GM12892 (cell line): Measurements from ENCODE around the gene CGB8.
"Not testable (repeated sequence)": the region's sequence is repeated elsewhere in the genome, so short reads cannot be mapped to it uniquely, and the experiment has no call there.

Experiments
- DNase-seq: peaks from one replicate; pipeline ENCODE4 v3.0.0; 2011; ENCODE audit not compliant: insufficient read length
- FAIRE-seq: peaks from 2 replicates; lab custom pipeline; 2011; peaks lifted over from hg19 to GRCh38; lab: Jason Lieb, UNC
- POLR2A ChIP-seq: IDR thresholded peaks from 2 replicates; pipeline ENCODE4 v1.6.1; 2011; ENCODE audit warnings: low read depth, low read length, control low read depth
- POLR2AphosphoS5 ChIP-seq: IDR thresholded peaks from 2 replicates; pipeline ENCODE4 v1.6.1; 2011; ENCODE audit warnings: low read depth, low read length, control low read depth
- TAF1 ChIP-seq: IDR thresholded peaks from 2 replicates; pipeline ENCODE4 v1.6.1; 2011; ENCODE audit warnings: low read depth, mild to moderate bottlenecking, control low read depth, low read length, borderline replicate concordance

The CGB8 gene

GRCh38 chr19:49080392-49080791 lies 31.5 kb upstream of the CGB8 start:
- FAIRE-seq: no peak
- DNase-seq: no peak
- TF ChIP-seq TAF1 (no peak), POLR2AphosphoS5 (no peak), POLR2A (no peak)

DNA sequence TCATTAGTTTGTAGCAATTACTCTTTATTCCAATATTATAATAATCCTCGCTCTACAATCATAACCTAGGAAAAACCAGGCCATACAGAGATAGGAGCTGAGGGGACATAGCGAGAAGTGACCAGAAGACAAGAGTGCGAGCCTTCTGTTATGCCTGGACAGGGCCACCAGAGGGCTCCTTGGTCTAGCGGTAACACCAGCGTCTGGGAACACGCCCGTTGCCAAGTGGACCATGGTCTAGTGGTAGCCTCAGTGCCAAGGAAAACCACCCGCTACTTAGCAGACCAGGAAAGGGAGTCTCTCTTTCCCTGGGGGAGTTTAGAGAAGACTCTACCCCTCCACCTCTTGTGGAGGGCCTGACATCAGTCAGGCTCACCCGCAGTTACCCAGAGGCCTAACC lies 26.0 kb upstream of the CGB8 start:
- not testable (repeated sequence) for DNase-seq, FAIRE-seq

DNA sequence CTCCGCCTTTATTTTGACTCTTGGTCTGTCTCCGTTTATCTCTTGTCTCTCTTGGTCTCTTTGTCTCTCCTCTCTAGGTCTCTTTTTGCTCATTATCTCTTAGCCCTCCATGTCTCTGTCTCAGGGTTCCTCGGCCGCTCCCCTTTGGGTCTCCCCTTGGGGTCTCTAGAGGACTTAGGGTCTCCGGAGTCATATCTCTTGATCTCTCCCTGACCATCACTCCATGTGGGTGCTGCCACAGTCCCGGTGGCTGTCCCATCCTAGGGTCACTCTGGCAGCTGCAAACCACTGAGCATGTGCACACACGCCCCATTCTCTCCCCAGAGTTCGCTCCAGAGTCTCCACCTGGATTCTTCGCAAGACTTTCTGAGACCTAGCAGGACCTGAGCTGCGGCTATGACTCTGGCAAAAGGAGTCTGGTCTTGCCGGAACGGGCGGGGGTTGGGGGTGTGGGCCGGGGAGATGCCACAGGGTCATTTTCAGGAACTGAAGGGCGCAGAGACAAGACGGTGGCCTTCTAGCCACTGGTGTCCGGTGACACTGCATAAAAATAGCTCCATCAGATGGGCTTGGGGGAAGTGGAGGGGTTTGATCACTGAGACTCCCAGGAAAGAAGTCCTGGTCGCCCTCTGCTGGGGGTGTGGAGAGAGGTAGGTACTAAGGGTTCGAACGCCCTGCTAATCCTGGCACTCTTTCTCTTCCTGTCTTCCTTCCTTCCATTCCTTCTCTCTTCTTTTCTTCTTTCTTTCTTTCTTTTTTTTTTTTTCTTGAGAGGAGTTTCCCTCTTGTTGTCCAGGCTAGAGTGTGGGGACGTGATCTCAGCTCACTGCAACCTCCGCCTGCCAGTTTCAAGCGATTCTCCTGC lies 24.8 kb upstream of the CGB8 start:
- FAIRE-seq (no peak), DNase-seq (no peak)
- TF ChIP-seq POLR2AphosphoS5: no peak
- no peak for TF ChIP-seq POLR2A
- TF ChIP-seq TAF1: no peak

DNA sequence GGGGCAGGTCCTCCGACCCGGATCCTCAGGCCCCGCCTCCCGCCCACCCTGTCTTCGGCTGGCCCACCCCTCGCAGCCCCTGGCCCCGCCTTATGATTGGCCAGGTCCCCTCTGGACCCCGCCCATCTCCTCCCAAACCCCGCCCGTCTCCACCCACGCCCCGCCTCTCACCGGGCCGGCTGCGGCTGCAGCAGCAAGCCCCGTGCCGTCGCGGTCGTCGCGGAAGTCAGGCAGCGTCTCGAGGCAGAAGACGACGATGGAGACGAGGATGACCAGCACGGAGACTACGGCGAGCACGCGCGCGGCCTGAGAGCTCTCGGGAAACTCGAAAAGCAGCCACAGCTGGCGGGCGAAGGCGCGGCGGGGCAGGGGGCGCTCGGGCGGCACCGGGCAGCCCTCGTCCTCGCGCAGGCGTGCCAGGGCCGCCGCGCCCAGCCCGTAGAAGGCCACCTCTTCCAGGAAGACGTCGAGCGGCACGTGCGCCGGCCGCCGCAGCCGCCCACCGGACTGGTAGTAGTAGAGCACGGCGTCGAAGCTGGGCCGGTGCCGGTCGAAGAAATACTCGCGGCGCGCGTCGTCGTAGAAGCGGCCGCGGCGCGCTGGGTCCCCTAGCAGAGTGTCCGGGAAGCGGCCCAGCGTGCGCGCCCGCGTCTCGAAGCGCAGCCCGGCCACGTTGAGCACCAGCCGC lies 23.1 kb upstream of the CGB8 start:
- TF ChIP-seq TAF1 (no peak), POLR2AphosphoS5 (no peak), POLR2A (no peak)
- DNase-seq (no peak), FAIRE-seq (no peak)

GRCh38 chr19:49070416-49070815 lies 21.5 kb upstream of the CGB8 start:
- FAIRE-seq (no peak), DNase-seq (no peak)

GRCh38 chr19:49069026-49069425 lies 20.1 kb upstream of the CGB8 start:
- TF ChIP-seq POLR2AphosphoS5: no peak
- no peak for FAIRE-seq
- no peak for DNase-seq

More at GRCh38 chr19:49070416-49070815, 21.5 kb upstream of the CGB8 start:
- TF ChIP-seq POLR2A: no peak
- TF ChIP-seq TAF1: no peak
- TF ChIP-seq POLR2AphosphoS5: no peak

GRCh38 chr19:49067554-49067953 lies 18.6 kb upstream of the CGB8 start:
- DNase-seq: no peak
- no peak for FAIRE-seq
- TF ChIP-seq POLR2AphosphoS5 (no peak), POLR2A (no peak), TAF1 (no peak)

DNA sequence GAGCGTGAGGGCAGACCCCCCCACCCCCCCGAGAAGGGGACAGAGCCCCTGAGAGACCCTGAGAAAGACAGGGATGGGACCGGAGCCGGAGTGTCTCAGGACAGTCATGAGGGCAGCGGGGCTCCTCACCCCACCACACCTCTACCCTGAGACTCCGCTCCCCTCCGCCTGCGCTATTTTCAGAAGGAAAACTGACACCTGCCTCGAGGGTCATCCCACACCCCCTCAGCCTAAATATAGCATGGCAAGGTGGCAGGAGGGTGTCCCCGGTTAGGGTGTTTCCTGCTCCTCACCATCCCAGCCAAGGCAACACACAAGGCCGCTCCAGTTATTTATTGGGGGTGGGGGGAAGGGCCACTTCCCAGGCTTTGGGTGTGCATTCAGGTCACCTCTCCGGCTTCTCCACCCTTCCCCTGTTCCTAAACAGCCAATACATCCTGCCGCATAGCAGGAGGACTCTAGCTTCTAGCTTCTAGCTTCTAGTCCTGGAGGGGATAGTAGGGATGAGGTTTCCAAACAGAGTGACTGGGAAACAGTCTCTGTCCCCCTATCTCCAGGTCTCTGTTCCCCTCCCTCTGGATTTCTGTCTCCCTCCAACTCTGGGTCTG lies 17.1 kb upstream of the CGB8 start:
- TF ChIP-seq POLR2A: no peak
- no peak for TF ChIP-seq POLR2AphosphoS5
- no peak for TF ChIP-seq TAF1
- FAIRE-seq (no peak), DNase-seq (no peak)

- TF ChIP-seq POLR2AphosphoS5: no peak
- TF ChIP-seq POLR2A: no peak
- TF ChIP-seq TAF1: no peak
- DNase-seq: no peak
- FAIRE-seq: no peak
Measured at GRCh38 chr19:49064768-49065611, 16.1 kb upstream of the CGB8 start, which contains the start of gene NTF4. TSS of gene NTF4 (minus strand) at chr19:49064818. CDS start at chr19:49061997, 2,821 bp downstream.

- TF ChIP-seq POLR2AphosphoS5: no peak
- no peak for TF ChIP-seq TAF1
- no peak for TF ChIP-seq POLR2A
- FAIRE-seq (no peak), DNase-seq (no peak)
Measured at GRCh38 chr19:49064029-49064629, 15.2 kb upstream of the CGB8 start.

GRCh38 chr19:49061445-49061844 lies 12.5 kb upstream of the CGB8 start:
- no peak for DNase-seq
- FAIRE-seq: no peak
- no peak for TF ChIP-seq POLR2A
- no peak for TF ChIP-seq POLR2AphosphoS5
- no peak for TF ChIP-seq TAF1
